HepG2 (cell line): Measurements from ENCODE around the gene SLC35F6. TPM values are rescaled to one million over a fixed set of nuclear protein-coding genes. Genes with fewer than 3 reads are reported as not detected.

ENCODE experiments used
- BATF2 ChIP-seq: sonication (generic); formaldehyde crosslinking; IDR thresholded peaks from 2 replicates; pipeline ENCODE4 v1.8.0; 2022; ENCODE audit warnings: mild to moderate bottlenecking, missing genetic modification reagents, moderate library complexity
- CREB1 ChIP-seq, 2 experiments: fragments of 450-650 bp in 1 of 2; IDR thresholded peaks; 2 replicates each; pipeline ENCODE4 v1.6.1; 2016 to 2017; ENCODE audit warnings: control low read depth in 1 of 2, mild to moderate bottlenecking in 1 of 2, missing compliant biosample characterization in 1 of 2, missing genetic modification characterization in 1 of 2
- DRAP1 ChIP-seq: IDR thresholded peaks from 2 replicates; pipeline ENCODE4 v1.6.1; 2016; ENCODE audit warnings: missing genetic modification reagents, missing compliant biosample characterization
- FOSL2 ChIP-seq: sonication (generic); formaldehyde crosslinking; IDR thresholded peaks from 2 replicates; pipeline ENCODE4 v1.4.0; 2020; ENCODE audit warnings: missing genetic modification reagents
- GATAD2A ChIP-seq: IDR thresholded peaks from 2 replicates; pipeline ENCODE4 v1.6.1; 2016
- KDM3A ChIP-seq: IDR thresholded peaks from 2 replicates; pipeline ENCODE4 v1.6.1; 2018; ENCODE audit warnings: low read depth, missing compliant biosample characterization
- MED1 ChIP-seq: sonication (generic); formaldehyde crosslinking; IDR thresholded peaks from 2 replicates; pipeline ENCODE4 v1.4.0; 2020; ENCODE audit warnings: missing genetic modification reagents
- MEIS1 ChIP-seq: sonication (generic); formaldehyde crosslinking; IDR thresholded peaks from 2 replicates; pipeline ENCODE4 v1.9.0; 2021; ENCODE audit warnings: mild to moderate bottlenecking, missing genetic modification reagents, moderate library complexity, borderline replicate concordance
- PCBP2 ChIP-seq: fragments of 200-400 bp; formaldehyde crosslinking; optimal IDR thresholded peaks from 2 replicates; pipeline ENCODE3; 2018; ENCODE audit warnings: low read length, low read depth; ENCODE audit not compliant: poor library complexity, severe bottlenecking
- PHF8 ChIP-seq: sonication (generic); formaldehyde crosslinking; IDR thresholded peaks from 2 replicates; pipeline ENCODE4 v1.5.0; 2020; ENCODE audit warnings: missing genetic modification reagents
- SALL1 ChIP-seq: sonication (generic); formaldehyde crosslinking; IDR thresholded peaks from 2 replicates; pipeline ENCODE4 v1.8.0; 2022; ENCODE audit warnings: mild to moderate bottlenecking, missing genetic modification reagents
- SMAD9 ChIP-seq: sonication (generic); formaldehyde crosslinking; IDR thresholded peaks from 2 replicates; pipeline ENCODE4 v1.5.1; 2020; ENCODE audit warnings: mild to moderate bottlenecking, missing genetic modification reagents
- TSC22D2 ChIP-seq: sonication (generic); formaldehyde crosslinking; IDR thresholded peaks from 2 replicates; pipeline ENCODE4 v1.5.1; 2020; ENCODE audit warnings: missing genetic modification reagents, mild to moderate bottlenecking, borderline replicate concordance
- U2AF1 ChIP-seq: fragments of 200-400 bp; formaldehyde crosslinking; optimal IDR thresholded peaks from 2 replicates; pipeline ENCODE3; 2017; ENCODE audit warnings: mild to moderate bottlenecking, low read depth, low read length
- ZBTB44 ChIP-seq: sonication (generic); formaldehyde crosslinking; IDR thresholded peaks from 2 replicates; pipeline ENCODE4 v1.4.0; 2020; ENCODE audit warnings: missing genetic modification reagents
- ZKSCAN8 ChIP-seq: IDR thresholded peaks from 2 replicates; pipeline ENCODE4 v1.6.1; 2016; ENCODE audit warnings: borderline replicate concordance, missing genetic modification reagents, missing compliant biosample characterization
- ZNF232 ChIP-seq: sonication (generic); formaldehyde crosslinking; IDR thresholded peaks from 2 replicates; pipeline ENCODE4 v1.4.0; 2020; ENCODE audit warnings: missing genetic modification reagents, borderline replicate concordance
- ZNF350 ChIP-seq: sonication (generic); formaldehyde crosslinking; IDR thresholded peaks from 2 replicates; pipeline ENCODE4 v1.4.0; 2020; ENCODE audit warnings: mild to moderate bottlenecking, low read depth, missing genetic modification reagents, borderline replicate concordance
- ZNF792 ChIP-seq: IDR thresholded peaks from 2 replicates; pipeline ENCODE4 v1.6.1; 2016
- polyA plus RNA-seq, 8 experiments: library from polyadenylated mRNA; depleted of rRNA in 3 of 8; stranded (reverse) in 7 of 8; unstranded in 1 of 8; fragments of >200 nt; fragmentation: Illumina TruSeq in 4 of 8; extraction: Trizol in 4 of 8; gene quantifications; 2 replicates each; pipeline versions ENCODE4 v1.2.1 to v1.2.3, GENCODE V29; 2011 to 2016; ENCODE audit warnings: low read depth in 4 of 8, missing spikeins in 1 of 8, mixed read lengths in 1 of 8; ENCODE audit not compliant: insufficient read depth in 1 of 8
- total RNA-seq, 5 experiments: library from RNA; depleted of rRNA; stranded (reverse); fragments of >200 nt; fragmentation: Illumina TruSeq; extraction: Trizol; gene quantifications; 2 replicates each; pipeline ENCODE4 v1.2.3, GENCODE V29; 2016; ENCODE audit warnings: low read depth in 1 of 5
- TF ChIP-seq, protein P1 (sequence below): sonication (generic); formaldehyde crosslinking; IDR thresholded peaks from 2 replicates; pipeline ENCODE4 v1.8.0; 2022; ENCODE audit warnings: missing genetic modification reagents, mild to moderate bottlenecking, moderate library complexity, borderline replicate concordance
- TF ChIP-seq, protein P2 (sequence below): sonication (generic); formaldehyde crosslinking; IDR thresholded peaks from 2 replicates; pipeline ENCODE4 v1.5.0; 2020; ENCODE audit warnings: missing genetic modification reagents

SLC35F6 gene
- total and polyA plus RNA-seq, 2 of the 13 experiments (the other 11 are each of a cell fraction or from before 2014, with no cell fraction given) = 15.2 to 21.2 TPM

- TF ChIP-seq ZKSCAN8 (CRISPR knock-in tag) (no peak), GATAD2A (CRISPR knock-in tag) (peak; percentile 48; the same call in 1 of the 2 replicates), ZNF232 (CRISPR knock-in tag) (no peak), TSC22D2 (no peak), ZBTB44 (no peak), U2AF1 (peak; percentile 25), CREB1 (IDR thresholded peaks at IDR 0.05) (0 out of 2 replicates have a peak, but pooled peaks have one; percentile 9), CREB1 (CRISPR knock-in tag; IDR thresholded peaks at IDR 0.05) (no peak; the same call in 1 of the 2 replicates), BATF2 (CRISPR knock-in tag) (no peak), MEIS1 (CRISPR knock-in tag) (no peak), KDM3A (no peak), ZNF792 (CRISPR knock-in tag) (0 out of 2 replicates have a peak, but pooled peaks have one; percentile 20), SALL1 (0 out of 2 replicates have a peak, but pooled peaks have one; percentile 17), ZNF350 (CRISPR knock-in tag) (peak; percentile 53; the same call in 1 of the 2 replicates), SMAD9 (CRISPR knock-in tag) (no peak), MED1 (CRISPR knock-in tag) (no peak), DRAP1 (CRISPR knock-in tag) (0 out of 2 replicates have a peak, but pooled peaks have one; percentile 28), PHF8 (CRISPR knock-in tag) (no peak), PCBP2 (no peak), FOSL2 (CRISPR knock-in tag) (peak; percentile 78)
- TF ChIP-seq, protein P1, sequence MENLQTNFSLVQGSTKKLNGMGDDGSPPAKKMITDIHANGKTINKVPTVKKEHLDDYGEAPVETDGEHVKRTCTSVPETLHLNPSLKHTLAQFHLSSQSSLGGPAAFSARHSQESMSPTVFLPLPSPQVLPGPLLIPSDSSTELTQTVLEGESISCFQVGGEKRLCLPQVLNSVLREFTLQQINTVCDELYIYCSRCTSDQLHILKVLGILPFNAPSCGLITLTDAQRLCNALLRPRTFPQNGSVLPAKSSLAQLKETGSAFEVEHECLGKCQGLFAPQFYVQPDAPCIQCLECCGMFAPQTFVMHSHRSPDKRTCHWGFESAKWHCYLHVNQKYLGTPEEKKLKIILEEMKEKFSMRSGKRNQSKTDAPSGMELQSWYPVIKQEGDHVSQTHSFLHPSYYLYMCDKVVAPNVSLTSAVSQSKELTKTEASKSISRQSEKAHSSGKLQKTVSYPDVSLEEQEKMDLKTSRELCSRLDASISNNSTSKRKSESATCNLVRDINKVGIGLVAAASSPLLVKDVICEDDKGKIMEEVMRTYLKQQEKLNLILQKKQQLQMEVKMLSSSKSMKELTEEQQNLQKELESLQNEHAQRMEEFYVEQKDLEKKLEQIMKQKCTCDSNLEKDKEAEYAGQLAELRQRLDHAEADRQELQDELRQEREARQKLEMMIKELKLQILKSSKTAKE (CRISPR knock-in tag) = no peak
- TF ChIP-seq, protein P2, sequence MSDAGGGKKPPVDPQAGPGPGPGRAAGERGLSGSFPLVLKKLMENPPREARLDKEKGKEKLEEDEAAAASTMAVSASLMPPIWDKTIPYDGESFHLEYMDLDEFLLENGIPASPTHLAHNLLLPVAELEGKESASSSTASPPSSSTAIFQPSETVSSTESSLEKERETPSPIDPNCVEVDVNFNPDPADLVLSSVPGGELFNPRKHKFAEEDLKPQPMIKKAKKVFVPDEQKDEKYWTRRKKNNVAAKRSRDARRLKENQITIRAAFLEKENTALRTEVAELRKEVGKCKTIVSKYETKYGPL (CRISPR knock-in tag) = no peak
These were observed 43.6 kb upstream of the SLC35F6 start (continued) for GRCh38 chr2:26720322-26721114.
